PC-9 (cell line): ENCODE results near the gene LZTS3. TPM values are rescaled to one million over a fixed set of nuclear protein-coding genes. Genes with fewer than 3 reads are reported as not detected.
"Not testable (repeated sequence)": the region's sequence is repeated elsewhere in the genome, so short reads cannot be mapped to it uniquely, and the experiment has no call there.

Experiments used
- BruUV-seq: library from RNA; stranded (reverse); fragments of 400-500 nt; replicated peaks from 2 replicates; lab custom pipeline; 2021; lab: Mats Ljungman, UMichigan
- CTCF ChIA-PET: fragments of 300-600 bp; sonication (Branson Sonifier 250); formaldehyde crosslinking; loops from one replicate; lab custom pipeline; 2022; ENCODE audit warnings: antibody characterized with exemption; lab: Charles Lee
- POLR2A ChIA-PET: fragments of 300-600 bp; sonication (Branson Sonifier 250); formaldehyde crosslinking; loops from one replicate; lab custom pipeline; 2022; ENCODE audit warnings: antibody characterized with exemption; ENCODE audit not compliant: unreplicated experiment; lab: Charles Lee
- DNase-seq, 2 experiments: peaks; one replicate each; pipeline versions ENCODE4 v3.0.0 to v3.0.0-alpha.2; 2015 to 2022; ENCODE audit warnings: mixed read lengths in 1 of 2
- H2AFZ ChIP-seq: fragments of 200-600 bp; sonication (generic); 2 replicates; pipeline ENCODE4 v1.8.1; 2017; ENCODE audit warnings: antibody characterized with exemption
- H3F3A ChIP-seq: fragments of 200-600 bp; sonication (generic); 2 replicates; pipeline ENCODE4 v1.8.1; 2017; ENCODE audit warnings: antibody characterized with exemption, mild to moderate bottlenecking, low read depth; ENCODE audit not compliant: insufficient read depth
- H3K27ac ChIP-seq: fragments of 200-600 bp; sonication (generic); 2 replicates; pipeline ENCODE4 v1.6.1; 2016; ENCODE audit warnings: mixed run types
- H3K27me3 ChIP-seq: fragments of 200-600 bp; sonication (generic); 2 replicates; pipeline ENCODE4 v1.6.1; 2016; ENCODE audit warnings: low read depth, mixed run types; ENCODE audit not compliant: insufficient read depth
- H3K36me3 ChIP-seq: fragments of 200-600 bp; sonication (generic); 2 replicates; pipeline ENCODE4 v1.6.1; 2016; ENCODE audit warnings: low read depth, mixed run types
- H3K4me1 ChIP-seq: fragments of 200-600 bp; sonication (generic); replicated peaks from 2 replicates; pipeline ENCODE4 v1.6.1; 2016; ENCODE audit warnings: mixed run types; ENCODE audit not compliant: insufficient read depth
- H3K4me2 ChIP-seq: fragments of 200-600 bp; sonication (generic); 2 replicates; pipeline ENCODE4 v1.6.1; 2017; ENCODE audit warnings: mixed run types
- H3K4me3 ChIP-seq: fragments of 200-600 bp; sonication (generic); 2 replicates; pipeline ENCODE4 v1.6.1; 2016; ENCODE audit warnings: mixed run types
- H3K79me2 ChIP-seq: fragments of 200-600 bp; sonication (generic); 2 replicates; pipeline ENCODE4 v1.6.1; 2017; ENCODE audit warnings: low read depth, mixed run types
- H3K9me2 ChIP-seq: fragments of 200-600 bp; sonication (generic); 2 replicates; pipeline ENCODE4 v1.8.1; 2017; ENCODE audit warnings: mild to moderate bottlenecking; ENCODE audit not compliant: insufficient read depth
- H3K9me3 ChIP-seq: fragments of 200-600 bp; sonication (generic); 2 replicates; pipeline ENCODE4 v1.8.1; 2016; ENCODE audit warnings: low read depth; ENCODE audit not compliant: insufficient read depth
- H4K20me1 ChIP-seq: fragments of 200-600 bp; sonication (generic); 2 replicates; pipeline ENCODE4 v1.8.1; 2017; ENCODE audit not compliant: insufficient read depth
- CTCF ChIP-seq: fragments of 200-600 bp; sonication (generic); conservative IDR thresholded peaks from 2 replicates; pipeline ENCODE4 v1.6.1; 2017; ENCODE audit warnings: mixed run types, antibody characterized with exemption, mild to moderate bottlenecking, moderate library complexity
- EZH2 ChIP-seq: fragments of 200-600 bp; sonication (generic); IDR thresholded peaks from 2 replicates; pipeline ENCODE4 v1.8.0; 2017; ENCODE audit warnings: antibody characterized with exemption, low read depth
- intact Hi-C: fragments of 100-400 bp; cut with micrococcal nuclease; formaldehyde crosslinking; loops from one replicate; pipeline ENCODE4 v1.10.0; 2022; ENCODE audit not compliant: unreplicated experiment
- total RNA-seq: library from RNA; stranded (reverse); gene quantifications from 2 replicates; pipeline ENCODE4 v1.2.3, GENCODE V29; 2021

LZTS3 gene
- total RNA-seq, 1 experiment from 2014 or later = 10.4 TPM

DNA sequence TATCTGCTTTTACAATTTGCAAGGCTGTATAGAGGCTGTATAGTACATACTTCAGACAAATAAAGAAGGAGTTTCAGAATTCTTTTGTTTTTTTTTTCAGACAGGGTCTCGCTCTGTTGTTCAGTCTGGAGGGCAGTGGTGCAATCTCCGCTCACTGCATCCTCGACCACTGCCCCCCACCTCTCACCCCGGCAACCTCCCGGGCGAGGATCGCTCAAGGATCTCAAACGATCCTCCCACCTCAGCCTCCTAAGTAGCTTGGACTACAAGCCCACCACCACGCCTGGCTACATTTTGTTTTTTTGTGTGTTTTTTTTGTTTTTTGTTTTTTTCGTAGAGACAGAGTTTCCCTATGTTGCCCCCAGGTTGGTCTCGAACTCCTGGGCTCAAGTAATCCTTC lies 15.5 kb downstream of the LZTS3 start:
- Histone ChIP-seq H3K9me2 (no peaks in the 10 kb centered on the region), H3K4me3 (peak overlapping the region; percentile 95; the same call in 1 of the 2 replicates), H3K4me1 (peaks cover 21% of the 10 kb centered on the region), H2AFZ (no peak overlapping the region), H3K27me3 (no peaks in the 10 kb centered on the region), H3K79me2 (peaks cover 75% of the 10 kb centered on the region), H3K4me2 (peak overlapping the region; percentile 100), H3K27ac (no peak overlapping the region), H4K20me1 (peaks cover 52% of the 10 kb centered on the region), H3K9me3 (no peaks in the 10 kb centered on the region), H3K36me3 (no peaks in the 10 kb centered on the region), H3F3A (peaks cover 7% of the 10 kb centered on the region; the same call in 1 of the 2 replicates)
- TF ChIP-seq EZH2 = no peak
- no peak for TF ChIP-seq CTCF
- ChIA-PET CTCF (no interaction called here), POLR2A (no interaction called here)
- no peak for DNase-seq
- intact Hi-C loops = no loop called here
- BruUV-seq = no TSS peak

DNA sequence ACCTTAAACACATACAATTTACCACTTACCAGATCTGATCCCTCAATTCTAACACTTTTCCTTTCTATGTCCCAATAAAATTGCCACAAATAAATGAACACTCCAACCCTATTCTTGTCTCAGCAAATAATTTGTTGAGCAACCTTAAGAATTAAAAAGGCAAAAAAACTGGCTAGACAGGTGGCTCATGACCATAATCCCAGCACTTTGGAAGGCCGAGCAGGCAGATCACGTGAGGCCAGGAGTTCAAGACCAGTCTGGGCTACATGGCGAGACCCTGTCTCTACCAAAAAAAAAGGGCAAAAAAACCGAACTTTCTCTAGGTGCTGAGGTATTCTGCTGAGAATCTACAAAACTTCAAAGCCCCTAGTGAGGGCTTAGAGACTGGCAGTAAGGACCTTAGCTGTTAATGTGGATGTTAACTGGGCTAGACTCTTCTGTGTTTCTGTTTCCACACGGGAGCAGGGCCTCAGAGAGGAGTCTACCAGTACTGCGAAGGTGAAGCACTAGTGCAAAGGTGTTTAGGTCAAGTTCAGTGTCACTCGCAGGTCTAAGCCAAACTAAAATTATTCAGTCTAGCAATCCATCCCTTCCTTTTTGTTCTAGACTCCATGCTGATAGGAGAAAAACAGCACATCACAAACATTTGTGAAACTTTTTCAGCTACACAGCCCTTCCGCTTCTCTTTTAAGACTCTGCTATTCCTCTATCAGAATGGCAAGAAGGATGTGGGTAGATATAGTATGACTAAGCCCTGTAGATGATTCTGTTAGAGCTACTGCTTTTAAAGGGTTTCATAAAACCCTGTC lies 16.3 kb downstream of the LZTS3 start:
- DNase-seq = no peak
- peak overlapping the region; percentile 100 for H3K4me2 ChIP-seq
- no peaks in the 10 kb centered on the region for H3K36me3 ChIP-seq
- peaks cover 7% of the 10 kb centered on the region; the same call in 1 of the 2 replicates for H3F3A ChIP-seq
- no peaks in the 10 kb centered on the region for H3K9me3 ChIP-seq
- BruUV-seq = no TSS peak
- CTCF ChIA-PET = no interaction called here
- H2AFZ ChIP-seq = no peak overlapping the region
- peaks cover 21% of the 10 kb centered on the region for H3K4me1 ChIP-seq
- peaks cover 83% of the 10 kb centered on the region for H3K79me2 ChIP-seq
- POLR2A ChIA-PET = no interaction called here
- H3K27ac ChIP-seq = no peak overlapping the region
- intact Hi-C loops = no loop called here
- peaks cover 59% of the 10 kb centered on the region for H4K20me1 ChIP-seq
- H3K27me3 ChIP-seq = no peaks in the 10 kb centered on the region
- no peak overlapping the region; the same call in 1 of the 2 replicates for H3K4me3 ChIP-seq
- no peak for TF ChIP-seq EZH2
- no peak for TF ChIP-seq CTCF
- no peaks in the 10 kb centered on the region for H3K9me2 ChIP-seq

DNA sequence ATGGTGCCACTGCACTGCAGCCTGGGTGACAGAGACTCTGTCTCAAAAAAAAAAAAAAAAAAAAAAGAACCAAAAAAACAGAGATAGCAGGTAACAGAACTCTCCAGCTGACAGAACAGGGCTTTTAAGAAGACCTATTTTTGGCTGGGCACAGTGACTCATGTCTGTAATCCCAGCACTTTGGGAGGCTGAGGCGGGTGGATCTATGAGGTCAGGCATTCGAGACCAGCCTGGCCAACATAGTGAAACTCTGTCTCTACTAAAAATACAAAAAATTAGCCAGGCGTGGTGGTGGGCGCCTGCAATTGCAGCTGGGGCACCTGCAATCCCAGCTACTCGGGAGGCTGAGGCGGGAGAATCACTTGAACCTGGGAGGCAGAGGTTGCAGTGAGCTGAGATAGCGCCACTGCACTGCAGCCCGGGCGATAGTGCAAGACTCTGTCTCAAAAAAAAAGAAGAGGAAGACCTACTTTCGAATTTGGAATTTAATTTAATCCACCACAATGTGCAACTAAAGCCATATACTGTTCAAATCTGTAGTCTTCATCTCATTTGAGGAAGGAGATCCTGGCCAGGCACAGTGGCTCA lies 21.2 kb downstream of the LZTS3 start:
- H3K4me1 ChIP-seq, H3F3A ChIP-seq, H3K4me2 ChIP-seq, H2AFZ ChIP-seq, POLR2A ChIA-PET, H3K27me3 ChIP-seq, H3K9me3 ChIP-seq, BruUV-seq, H3K36me3 ChIP-seq, H3K9me2 ChIP-seq, H3K27ac ChIP-seq, intact Hi-C loops, H3K4me3 ChIP-seq, DNase-seq: not testable (repeated sequence)
- Histone ChIP-seq H4K20me1 (peaks cover 70% of the 10 kb centered on the region), H3K79me2 (peaks cover 67% of the 10 kb centered on the region)
- CTCF ChIA-PET = interaction anchor here (0.6 kb wide), 1 partner anchor 105 kb away, joined by 10 read pairs; no protein-coding TSS in a partner anchor
